Keratinocyte (primary cell): ENCODE results near the gene PPM1H.

ENCODE experiments used
- EZH2 ChIP-seq: IDR thresholded peaks from one replicate; pipeline ENCODE4 v1.6.1; 2012; ENCODE audit warnings: inconsistent platforms, mild to moderate bottlenecking, low read length, moderate library complexity
- TF ChIP-seq, protein P1 (sequence below), 3 experiments: IDR thresholded peaks in 1 of 3; conservative IDR thresholded peaks in 1 of 3; optimal IDR thresholded peaks in 1 of 3; 2 replicates in 2 of 3; 3 replicates in 1 of 3; pipeline versions ENCODE3 to v1.5.1; 2011; ENCODE audit warnings: low read length in 3 of 3, mild to moderate bottlenecking in 3 of 3, moderate library complexity in 2 of 3, control low read depth in 1 of 3, inconsistent platforms in 1 of 3; ENCODE audit not compliant: insufficient read depth in 2 of 3; ENCODE audit errors: extremely low read depth in 1 of 3

DNA sequence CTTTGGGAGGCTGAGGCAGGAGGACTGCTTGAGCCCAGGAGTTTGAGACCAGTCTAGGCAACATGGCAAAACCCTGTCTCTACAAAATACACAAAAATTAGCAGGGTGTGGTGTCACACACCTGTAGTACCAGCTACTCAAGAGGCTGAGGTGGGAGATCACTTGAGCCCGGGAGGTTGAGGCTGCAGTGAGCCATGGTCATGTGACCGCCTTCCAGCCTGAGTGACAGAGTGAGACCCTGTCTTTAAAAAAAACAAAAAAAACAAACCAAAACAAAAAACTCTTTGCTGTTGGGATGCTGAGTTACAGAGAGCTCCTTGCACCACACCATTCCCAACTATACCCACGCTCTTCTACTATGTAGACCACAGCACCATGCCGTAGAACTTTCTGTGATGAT lies 221.2 kb downstream of the PPM1H start:
- TF ChIP-seq, protein P1, sequence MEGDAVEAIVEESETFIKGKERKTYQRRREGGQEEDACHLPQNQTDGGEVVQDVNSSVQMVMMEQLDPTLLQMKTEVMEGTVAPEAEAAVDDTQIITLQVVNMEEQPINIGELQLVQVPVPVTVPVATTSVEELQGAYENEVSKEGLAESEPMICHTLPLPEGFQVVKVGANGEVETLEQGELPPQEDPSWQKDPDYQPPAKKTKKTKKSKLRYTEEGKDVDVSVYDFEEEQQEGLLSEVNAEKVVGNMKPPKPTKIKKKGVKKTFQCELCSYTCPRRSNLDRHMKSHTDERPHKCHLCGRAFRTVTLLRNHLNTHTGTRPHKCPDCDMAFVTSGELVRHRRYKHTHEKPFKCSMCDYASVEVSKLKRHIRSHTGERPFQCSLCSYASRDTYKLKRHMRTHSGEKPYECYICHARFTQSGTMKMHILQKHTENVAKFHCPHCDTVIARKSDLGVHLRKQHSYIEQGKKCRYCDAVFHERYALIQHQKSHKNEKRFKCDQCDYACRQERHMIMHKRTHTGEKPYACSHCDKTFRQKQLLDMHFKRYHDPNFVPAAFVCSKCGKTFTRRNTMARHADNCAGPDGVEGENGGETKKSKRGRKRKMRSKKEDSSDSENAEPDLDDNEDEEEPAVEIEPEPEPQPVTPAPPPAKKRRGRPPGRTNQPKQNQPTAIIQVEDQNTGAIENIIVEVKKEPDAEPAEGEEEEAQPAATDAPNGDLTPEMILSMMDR (optimal IDR thresholded peaks at IDR 0.05 in 1 of 3, IDR thresholded peaks at IDR 0.05 in 1 of 3, conservative IDR thresholded peaks at IDR 0.05 in 1 of 3; ENCODE audit: extremely low read depth in 1 of 3, insufficient read depth in 2 of 3, low read length in 3 of 3): no peak
- TF ChIP-seq EZH2: no peak
